ENCODE measurements around the gene CANT1.

- TF ChIP-seq CTCF (IDR thresholded peaks at IDR 0.05): no peak
- no peak for TF ChIP-seq POLR2A (IDR thresholded peaks at IDR 0.05)
These were observed 4.7 kb upstream of the CANT1 start for GRCh38 chr17:79014158-79014758.
